GM18868 (cell line): ENCODE data around the gene TNFRSF14.
"Not testable (repeated sequence)": the region's sequence is repeated elsewhere in the genome, so short reads cannot be mapped to it uniquely, and the experiment has no call there.

Experiments used
- ATAC-seq: cut with Tn5 transposase; IDR thresholded peaks from one replicate; pipeline ENCODE4 v1.9.1; 2021; ENCODE audit warnings: mild to moderate bottlenecking, moderate library complexity; ENCODE audit not compliant: unreplicated experiment

TNFRSF14 gene

DNA sequence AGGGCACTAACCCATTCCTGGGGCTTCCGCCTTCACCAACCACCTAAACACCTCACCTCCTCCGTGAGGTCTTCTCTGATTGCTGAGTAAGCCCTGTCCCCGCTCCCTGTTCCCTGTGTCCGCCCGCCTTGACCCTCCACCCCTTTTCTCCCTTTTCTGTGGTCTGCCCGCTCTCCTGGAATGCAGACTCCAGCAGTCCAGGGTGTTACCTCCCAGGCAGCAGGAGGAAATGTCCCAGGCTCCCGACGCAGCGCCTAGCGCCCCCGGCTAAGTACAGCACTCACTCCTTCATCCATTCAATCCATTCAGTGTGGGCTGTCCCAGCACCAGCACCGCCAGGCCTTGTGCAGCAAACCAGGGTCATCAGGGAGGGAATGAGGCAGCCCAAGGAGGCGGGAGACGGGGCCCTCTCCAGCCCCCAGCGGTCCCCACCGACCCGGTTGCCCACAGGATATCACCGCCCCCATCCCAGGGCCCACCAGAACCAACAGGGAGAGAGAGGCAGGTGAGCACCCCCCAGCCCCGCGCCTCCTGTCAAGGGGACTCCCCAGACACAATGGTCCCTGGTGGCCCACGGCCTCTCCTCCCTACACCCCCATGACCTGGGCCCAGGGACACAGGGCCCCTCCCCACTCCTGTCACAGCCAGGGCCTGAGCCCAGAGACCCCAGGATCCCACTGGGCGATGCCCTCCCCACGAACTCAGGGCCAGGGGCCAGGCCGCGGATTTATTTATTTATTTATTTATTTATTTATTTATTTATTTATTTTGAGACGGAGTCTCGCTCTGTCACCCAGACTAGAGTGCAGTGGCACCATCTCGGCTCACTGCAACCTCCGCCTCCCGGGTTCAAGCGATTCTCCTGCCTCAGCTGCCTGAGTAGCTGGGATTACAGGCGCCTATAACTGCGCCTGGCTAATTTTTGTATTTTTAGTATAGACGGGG, 10.2 kb downstream of the TNFRSF14 start:
- no peak for ATAC-seq

DNA sequence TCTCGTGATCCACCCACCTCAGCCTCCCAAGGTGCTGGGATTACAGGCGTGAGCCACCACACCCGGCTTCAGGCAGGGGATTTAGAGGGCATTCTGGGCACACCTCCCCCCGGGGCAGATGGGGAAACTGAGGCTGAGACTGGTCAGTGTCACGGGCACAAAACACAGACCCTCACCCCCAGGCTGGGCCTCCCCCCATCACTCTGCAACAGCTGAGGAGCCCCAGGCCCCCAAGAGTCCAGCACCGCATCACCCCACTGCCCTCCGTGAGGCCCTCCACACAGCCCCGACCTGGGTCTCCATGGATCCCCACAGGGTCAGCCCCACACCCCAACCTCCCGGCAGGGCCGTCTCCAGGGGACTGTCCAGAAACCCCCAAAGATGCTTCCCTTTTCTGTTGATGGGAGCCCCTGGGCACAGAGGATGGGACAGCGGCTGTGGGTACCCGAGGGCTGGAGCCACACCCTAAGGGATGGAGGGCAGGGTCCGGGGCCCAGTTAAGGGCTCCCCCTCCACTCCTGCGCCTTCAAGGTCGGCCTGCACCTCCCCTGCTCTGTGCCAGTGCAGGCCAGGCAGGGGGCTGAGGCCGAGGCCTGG, 11.0 kb downstream of the TNFRSF14 start:
- ATAC-seq = no peak

DNA sequence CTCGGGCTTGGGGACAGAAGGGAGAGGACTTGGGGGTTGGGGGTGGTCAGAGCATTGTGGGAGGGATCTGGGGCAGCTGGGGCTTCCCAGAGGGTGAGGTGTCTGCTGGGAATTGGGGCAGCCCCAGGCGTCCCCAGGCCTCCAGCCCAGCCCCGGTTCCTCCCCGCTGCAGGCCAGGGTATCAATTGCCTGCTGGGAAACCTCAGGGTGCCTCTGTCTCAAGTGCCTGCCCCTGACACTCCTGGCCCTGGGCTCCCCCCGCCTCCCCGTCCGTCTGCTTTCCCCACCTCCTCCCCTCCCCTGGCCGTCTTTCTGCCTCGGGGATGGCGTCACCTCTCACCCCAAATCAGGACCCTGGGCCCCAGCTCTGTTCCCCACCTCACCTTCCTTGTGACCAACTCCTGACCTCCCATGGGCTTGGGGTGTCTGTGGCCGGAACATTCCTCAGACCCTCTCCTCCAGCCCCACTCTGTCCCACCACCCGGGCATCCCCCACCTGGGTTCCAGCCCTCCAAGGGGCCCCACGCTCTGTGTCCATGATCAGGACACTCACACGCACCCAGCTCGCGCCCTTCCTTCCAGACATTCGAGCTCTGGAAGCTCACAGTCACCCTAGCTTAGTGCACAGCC, 12.1 kb downstream of the TNFRSF14 start:
- not testable (repeated sequence) for ATAC-seq

DNA sequence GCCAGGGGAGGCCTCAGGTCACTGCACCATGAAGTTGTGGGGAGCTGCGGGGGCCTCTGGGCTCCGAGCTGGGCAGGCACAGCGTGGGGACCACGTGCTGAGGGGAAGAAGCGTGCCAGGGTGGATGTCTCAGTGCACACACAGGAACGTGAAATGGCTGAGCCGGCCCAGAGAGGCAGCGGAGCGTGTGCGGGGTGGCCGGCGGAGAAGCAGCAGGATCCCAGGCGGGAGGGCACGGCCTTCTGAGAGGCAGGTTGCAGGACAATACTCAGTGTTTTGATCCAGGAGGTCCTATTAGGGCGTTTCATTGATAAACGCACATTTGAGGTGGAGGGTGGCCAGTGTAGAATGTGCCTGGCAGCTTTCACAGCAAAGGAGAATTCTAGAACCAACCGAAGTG, 12.9 kb downstream of the TNFRSF14 start:
- no peak for ATAC-seq

DNA sequence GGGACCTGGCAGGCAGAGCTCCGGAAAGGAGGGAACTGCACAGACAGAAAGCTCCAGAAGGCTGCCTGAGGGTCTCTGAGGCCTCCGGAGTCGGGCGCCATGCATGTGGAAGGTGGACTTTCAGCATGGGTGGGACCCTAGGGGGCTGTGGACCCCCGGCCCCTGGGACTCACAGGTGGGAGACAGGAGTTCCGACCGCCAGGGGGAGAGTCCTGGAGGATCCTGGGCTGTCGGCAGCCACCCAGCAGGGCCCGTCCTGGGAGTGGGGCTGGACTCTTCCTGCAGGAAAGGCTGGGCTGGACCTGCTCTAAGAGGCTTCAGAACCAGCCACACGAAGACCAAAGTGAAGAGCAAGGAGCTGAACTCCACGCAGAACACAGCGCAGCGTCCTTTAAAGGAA, 13.5 kb downstream of the TNFRSF14 start:
- not testable (repeated sequence) for ATAC-seq

DNA sequence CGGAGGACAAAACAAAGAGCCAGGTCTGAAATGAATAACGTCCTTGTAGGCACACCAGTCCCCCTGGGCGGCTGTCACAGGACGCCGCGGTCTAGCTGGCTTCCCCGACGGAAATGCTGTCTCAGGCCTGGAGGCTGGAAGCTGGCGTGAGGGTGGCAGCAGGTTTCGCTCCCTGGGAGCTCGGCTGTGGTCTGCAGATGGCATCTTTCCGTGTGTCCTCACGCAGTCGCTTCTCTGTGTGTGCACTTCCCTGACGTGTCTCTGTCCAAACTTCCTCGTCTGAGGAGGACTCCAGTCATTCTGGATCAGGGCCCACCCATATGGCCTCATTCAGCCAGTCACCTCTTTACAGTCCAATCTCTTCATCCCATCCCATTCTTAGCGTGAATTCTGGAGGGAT, 14.2 kb downstream of the TNFRSF14 start:
- ATAC-seq = no peak

DNA sequence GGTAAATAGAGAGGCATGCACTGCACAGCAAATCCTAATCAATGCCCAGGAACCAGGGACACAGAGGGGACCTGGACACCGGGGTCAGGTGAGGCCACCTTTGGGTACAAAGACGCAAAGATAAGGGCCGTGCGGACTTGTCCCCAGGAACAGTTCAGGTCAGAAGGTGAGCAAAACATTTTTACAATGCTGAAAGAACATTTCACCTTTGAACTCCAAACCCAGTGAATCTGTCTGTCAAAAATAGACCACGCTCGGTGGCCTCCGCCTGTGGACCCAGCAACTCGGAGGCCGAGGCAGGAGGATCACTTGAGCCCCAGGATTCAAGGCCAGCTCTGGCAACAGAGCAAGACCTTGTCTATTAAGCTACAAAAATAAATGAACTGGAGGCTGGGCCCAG, 15.2 kb downstream of the TNFRSF14 start:
- ATAC-seq = no peak

DNA sequence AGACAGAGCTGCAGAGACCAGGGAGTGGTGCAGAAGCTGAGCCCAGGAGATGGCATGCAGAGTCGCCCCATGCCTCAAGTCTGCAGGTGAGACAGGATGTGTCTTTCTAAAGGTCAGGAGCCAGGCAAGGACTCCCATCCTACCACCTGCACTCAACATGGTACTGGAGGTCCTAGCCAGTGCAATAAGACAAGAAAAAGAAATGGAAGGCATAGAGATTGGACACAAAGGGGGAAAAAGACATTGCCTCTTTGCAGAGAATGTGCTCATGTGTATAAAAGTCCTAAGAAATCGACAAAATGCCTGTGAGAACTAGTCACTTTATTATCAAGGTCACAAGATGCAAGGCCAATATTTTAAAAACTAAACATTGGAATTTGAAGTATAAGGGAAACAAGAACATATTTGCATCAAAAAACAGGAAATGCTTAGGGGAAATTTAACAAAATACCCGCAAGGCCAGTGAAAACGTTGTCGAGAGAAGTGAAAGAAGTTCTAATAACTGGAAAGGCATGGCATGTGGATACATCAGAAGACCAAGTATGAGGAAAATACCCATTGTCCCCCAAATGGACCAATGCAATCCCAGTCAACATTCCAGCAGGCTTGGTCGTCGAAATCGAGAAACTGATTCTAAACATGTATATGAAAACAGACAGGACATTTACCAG, 17.2 kb downstream of the TNFRSF14 start:
- ATAC-seq = no peak

DNA sequence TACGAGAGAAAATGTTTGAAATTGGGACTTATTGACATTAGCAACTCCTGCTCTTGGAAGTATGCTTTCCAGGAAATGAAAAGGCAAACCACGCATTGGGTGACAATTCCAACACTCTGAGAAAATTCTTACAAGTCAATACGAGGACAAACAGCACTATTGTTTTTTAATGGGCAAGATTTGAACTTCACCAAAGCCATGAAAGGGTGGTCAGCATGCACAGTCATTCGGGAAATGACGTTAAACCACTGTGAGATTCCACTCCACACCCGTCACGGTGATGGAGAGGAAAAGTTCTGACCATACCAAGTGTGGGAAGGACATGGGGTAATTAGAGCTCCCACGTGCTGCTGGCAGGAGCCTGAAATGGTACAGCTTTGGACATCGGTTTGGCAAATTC, 18.2 kb downstream of the TNFRSF14 start:
- ATAC-seq = no peak

DNA sequence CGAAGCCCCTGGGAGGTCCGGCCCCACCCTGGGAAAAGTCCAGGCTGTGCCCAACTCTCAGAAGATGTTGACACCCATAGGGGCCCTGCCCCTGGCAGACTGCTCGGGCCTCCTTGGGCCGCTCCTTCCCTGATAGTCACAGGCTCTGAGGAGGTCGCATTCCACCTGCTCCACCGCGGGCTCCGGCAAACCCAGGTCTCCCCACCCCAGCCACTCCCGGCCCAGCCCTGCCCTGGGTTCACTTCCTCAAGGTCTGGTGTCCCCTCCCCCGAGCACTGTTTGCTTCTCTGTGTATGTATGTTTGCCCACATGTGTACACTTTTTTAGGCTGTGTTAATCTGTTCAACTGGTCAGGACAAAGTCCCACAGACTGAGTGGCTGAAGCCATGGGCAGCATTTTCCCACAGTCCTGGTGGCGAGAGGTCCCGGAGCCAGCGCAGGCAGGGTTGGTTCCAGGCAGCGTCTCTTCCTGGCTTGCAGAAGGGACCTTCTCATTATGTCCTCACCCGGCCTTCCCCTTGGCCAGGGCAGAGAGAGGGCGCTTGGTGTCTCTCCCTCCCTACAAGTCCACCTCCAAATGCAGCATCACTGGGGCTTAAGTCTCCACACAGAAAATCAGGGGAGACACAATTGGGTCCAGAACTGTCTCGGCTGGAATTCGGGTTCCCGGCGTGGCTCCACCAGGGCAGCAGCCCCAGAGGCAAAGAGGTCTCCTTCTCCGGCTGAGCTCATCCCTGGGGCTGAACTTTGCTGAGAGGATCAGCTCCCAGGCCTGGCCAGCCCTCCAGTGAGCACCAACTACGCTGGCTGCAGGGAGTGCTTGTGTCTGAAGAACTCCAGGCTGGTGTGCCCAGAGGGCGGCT, 19.9 kb downstream of the TNFRSF14 start:
- no peak for ATAC-seq

DNA sequence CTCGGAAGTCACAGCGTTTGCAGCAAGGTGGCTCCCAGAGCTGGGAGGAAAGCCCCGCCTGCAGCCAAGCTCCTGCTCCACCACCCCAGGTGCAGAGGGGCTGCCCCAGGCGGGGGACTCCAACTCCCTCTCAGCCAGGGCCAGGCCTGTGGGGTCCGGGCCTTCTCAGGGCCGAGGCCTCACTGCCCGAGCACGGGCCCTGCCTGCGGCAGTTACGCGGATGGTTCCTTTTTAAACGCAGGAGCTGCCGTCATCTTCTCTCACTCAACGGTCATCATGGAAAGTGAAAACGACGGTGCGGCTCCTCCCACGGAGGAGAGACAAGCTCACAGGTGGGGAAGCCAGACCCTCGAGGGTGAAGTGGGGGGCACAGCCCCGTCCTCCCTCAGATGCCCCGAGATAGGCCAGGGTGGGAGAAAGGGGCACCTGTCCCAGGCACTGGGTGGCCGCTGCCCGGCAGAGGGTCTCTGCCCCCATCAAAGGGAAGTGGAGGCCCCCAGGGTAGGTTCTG, 21.4 kb downstream of the TNFRSF14 start:
- peak; percentile 36 for ATAC-seq

DNA sequence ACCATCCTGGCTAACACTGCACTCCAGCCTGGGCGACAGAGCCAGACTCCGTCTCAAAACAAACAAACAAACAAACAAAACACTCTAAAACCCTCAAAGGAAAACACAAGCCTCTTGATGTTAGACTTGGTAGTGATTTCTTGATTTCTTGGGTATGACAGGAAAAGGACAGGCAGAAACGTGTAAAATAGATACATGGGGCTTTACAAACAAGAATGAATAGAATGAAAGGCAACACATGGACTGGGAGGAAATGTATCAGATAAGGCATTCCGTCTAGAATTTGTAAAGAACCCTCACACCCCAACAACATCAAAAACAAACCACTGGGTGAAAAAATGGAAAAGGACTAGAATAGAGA, 22.6 kb downstream of the TNFRSF14 start:
- no peak for ATAC-seq

DNA sequence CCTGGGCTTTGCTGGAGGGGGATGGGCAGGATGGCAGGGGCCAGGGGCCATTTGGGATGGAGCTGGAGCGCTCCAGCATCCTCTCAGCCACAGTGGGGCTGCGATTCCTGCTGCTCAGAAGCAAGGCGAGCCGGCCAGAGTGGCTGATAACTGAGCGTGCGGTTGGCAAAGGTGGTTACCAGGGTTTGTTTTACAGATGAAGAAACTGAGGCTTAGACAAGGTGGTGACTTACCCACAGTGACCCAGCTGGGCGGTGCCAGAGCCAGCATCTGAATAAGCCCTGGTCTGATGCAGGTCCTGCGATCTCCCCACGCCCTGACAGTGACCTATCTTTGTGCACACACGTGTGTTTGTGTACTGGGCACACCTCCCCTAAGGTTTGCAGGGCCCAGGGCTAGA, 24.5 kb downstream of the TNFRSF14 start:
- ATAC-seq = no peak

DNA sequence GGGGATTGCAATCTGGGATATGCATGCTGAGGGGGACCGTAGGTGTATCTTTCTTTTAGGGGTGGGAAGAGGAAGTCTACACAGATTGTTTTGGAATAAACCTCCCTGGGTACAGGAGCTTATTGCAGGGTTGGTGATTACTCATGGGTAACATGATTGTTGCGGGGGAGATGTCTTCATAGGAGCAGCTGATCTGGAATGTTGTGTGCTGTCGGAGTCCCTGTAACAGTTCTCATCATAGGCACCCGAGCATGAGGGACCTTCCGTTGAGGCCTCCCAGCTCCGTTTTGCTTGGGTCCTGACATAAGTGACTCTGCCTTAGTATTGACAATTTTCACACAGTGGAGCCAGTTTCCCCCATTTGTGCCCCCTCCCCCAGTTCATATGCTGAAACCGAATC, 26.2 kb downstream of the TNFRSF14 start:
- no peak for ATAC-seq

DNA sequence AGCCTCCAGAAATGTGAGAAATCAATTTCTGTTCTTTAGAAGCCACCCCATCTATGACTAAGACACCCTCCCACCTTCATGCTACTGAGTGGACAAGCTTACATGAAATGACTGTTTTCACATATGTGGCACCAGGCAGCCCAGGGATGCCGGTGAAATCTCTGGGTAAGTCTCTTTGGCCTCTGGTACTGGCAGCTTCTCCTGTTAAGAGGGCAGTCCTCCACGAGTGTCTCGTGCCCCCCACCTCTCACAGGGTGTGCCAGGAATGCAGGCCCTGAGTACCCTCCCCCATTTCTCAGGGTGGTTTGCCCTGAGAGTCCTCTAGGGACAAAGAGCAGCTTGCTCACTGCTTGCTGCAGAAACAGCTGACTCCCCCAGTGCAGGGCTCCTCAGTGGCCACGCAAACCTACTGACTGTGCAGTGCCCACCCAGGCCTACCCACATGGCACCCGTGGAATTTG, 27.2 kb downstream of the TNFRSF14 start:
- ATAC-seq = no peak

DNA sequence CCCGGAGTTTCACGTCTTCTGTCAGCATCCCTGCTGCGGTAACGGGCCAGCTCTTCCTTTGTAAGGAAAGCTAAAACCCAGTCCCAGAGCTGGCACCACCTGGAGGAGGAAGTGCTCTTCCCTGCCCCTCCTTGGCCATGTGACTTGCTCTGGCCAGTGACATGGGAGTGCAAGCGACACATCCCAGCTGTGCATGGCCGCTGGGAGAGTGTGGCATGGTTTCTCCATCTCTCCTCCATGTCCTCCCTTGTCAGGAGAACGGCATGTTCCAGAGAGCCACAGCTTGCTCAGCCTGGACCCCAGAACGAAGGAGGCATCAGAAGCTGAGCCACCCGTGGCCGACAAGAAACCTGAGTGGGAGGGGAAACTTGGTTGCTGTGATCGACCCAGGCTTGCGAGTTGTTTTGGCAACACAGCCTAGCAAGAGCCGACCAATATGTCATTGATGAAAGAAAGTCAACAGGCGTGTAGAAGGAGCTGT, 27.7 kb downstream of the TNFRSF14 start:
- ATAC-seq = no peak

DNA sequence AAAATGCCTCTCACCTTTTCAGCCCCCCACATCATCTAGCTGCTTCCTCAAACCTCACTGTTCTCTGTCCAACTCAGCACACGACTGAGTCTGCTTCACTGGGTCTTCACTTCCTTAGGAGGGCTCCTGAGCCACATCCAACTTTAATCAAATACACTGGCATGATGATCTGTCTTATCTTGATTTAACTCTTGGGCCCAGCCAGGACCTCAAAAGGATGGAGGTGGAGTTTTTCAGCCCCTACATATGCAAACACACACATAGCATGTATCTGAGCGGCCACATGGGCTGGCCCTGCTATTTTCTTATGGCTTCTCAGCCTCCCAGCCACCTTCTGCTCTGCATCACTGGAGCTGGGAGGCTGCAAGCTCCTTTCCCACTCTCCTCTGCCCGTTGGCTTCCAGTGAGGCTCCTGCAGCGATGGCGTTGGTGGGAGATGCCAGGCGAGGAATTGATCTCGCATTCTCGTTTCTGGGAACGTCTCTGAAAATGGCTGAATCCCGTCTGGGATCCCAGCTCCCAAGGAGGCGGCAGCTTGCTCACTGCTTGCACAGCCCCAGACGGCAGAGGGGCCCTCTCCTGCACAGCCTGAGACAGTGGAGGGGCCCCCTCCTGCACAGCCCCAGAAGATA, 28.6 kb downstream of the TNFRSF14 start:
- ATAC-seq = no peak

DNA sequence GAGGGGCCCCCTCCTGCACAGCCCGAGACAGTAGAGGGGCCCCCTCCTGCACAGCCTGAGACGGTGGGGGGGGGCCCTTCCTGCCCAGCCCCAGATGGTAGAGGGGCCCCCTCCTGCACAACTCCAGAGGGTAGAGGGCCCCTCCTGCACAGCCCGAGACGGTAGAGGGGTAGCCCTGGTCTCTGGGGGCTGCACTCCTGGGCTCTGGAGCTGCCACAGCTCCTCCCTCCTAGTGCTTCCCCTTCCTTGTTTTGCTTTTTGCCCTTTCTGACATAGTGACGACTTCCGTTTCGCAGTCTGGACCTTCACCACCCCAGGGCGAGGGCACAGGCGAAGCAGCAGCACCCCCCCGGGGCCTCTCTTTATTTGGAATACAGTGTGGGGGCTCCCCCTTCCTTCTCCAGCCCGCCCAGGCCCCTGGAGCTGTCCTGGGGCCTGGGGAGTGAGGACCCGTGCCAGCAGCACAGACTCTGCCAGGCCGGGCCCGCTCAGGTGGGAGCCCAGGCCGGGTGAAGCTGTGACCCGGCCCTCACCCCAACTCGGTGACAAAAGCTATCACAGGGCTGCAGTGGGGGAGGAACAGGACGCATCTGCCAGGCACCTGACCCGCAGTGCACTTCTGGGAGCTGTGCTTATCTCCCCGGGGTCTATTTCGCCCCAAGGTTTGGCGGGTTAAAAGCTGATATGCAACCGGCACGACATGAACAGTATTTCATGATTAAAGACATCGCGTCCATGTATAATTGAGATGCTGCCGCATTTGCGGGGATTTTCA, 29.3 kb downstream of the TNFRSF14 start:
- peak; percentile 41 for ATAC-seq
